MM.1S (cell line): ENCODE data around the gene APOBEC2.

Source experiments
- EZH2 ChIP-seq: fragments of 300-600 bp; sonication (generic); optimal IDR thresholded peaks from 2 replicates; pipeline ENCODE3; 2017; ENCODE audit warnings: low read depth, mild to moderate bottlenecking, antibody characterized with exemption, low read length, mixed read lengths
- TF ChIP-seq, protein P1 (sequence below): fragments of 300-600 bp; sonication (generic); IDR thresholded peaks from 2 replicates; pipeline ENCODE4 v1.5.1; 2016; ENCODE audit warnings: antibody characterized with exemption, low read length, mixed read lengths

DNA sequence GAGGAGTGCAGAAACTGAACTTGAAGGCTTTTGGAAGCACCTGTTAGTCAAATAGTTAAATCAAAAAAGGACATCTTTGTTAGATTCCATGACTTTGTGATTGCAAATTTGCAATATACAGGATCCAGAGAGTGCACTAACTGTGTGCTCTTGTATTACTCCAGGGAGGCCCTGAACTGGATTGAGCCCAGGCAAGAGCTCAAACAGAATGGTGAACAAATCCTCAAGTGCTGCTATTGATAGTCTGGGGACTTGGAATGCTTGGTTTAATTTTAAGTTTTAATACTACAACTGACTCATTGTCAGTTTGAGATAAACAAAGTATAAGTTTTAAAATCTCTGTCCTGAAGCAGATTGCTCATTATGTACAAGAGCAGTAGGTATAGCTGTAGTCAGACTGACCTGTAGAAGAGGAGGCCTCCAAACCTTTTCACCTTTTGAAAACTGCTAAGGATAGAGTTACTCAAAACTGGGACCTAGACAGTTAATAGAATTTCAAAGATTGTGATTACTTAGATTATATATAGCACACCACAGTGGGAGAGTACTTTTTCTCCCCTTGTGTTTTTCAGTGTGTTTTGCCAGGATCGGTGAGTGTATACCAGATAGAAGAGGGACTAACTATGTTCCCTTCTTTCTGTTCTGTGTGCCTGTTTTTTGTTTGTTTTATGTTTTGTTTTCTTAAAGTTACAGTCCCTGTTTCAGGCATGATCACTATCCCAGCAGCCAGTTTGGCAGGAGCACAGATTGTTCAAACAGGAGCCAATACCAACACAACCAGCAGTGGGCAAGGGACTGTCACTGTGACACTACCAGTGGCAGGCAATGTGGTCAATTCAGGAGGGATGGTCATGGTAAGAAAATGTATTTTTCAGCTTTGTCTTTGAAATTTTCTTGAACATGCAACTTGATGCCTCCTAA lies 38.1 kb downstream of the APOBEC2 start:
- TF ChIP-seq, protein P1, sequence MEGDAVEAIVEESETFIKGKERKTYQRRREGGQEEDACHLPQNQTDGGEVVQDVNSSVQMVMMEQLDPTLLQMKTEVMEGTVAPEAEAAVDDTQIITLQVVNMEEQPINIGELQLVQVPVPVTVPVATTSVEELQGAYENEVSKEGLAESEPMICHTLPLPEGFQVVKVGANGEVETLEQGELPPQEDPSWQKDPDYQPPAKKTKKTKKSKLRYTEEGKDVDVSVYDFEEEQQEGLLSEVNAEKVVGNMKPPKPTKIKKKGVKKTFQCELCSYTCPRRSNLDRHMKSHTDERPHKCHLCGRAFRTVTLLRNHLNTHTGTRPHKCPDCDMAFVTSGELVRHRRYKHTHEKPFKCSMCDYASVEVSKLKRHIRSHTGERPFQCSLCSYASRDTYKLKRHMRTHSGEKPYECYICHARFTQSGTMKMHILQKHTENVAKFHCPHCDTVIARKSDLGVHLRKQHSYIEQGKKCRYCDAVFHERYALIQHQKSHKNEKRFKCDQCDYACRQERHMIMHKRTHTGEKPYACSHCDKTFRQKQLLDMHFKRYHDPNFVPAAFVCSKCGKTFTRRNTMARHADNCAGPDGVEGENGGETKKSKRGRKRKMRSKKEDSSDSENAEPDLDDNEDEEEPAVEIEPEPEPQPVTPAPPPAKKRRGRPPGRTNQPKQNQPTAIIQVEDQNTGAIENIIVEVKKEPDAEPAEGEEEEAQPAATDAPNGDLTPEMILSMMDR, result no peak
- no peak for TF ChIP-seq EZH2
